Umbilical cord (tissue), 2 donors: ENCODE results near the gene PLA2G2C. TPM values are rescaled to one million over a fixed set of nuclear protein-coding genes. Genes with fewer than 3 reads are reported as not detected.

Source experiments
- DNase-seq: peaks from one replicate; pipeline ENCODE4 v3.0.0-alpha.2; 2015; ENCODE audit warnings: low spot score
- total RNA-seq: library from RNA; depleted of rRNA; stranded (reverse); fragments of >200 nt; gene quantifications from one replicate; pipeline ENCODE4 v1.2.3, GENCODE V29; 2014; ENCODE audit warnings: low replicate concordance; ENCODE audit not compliant: insufficient read depth

The PLA2G2C gene
- total RNA-seq, 1 donor from 2014 or later: 0.48 TPM

GRCh38 chr1:20158358-20159070, 27.8 kb downstream of the PLA2G2C start:
- no peak for DNase-seq

- no peak for DNase-seq
Observed at GRCh38 chr1:20154301-20154831, 32.0 kb downstream of the PLA2G2C start.

- no peak for DNase-seq
Observed at GRCh38 chr1:20153000-20153418, 33.3 kb downstream of the PLA2G2C start.

GRCh38 chr1:20152599-20152930, 33.8 kb downstream of the PLA2G2C start:
- DNase-seq: no peak

- peak; percentile 81 for DNase-seq
Observed at GRCh38 chr1:20151906-20152598, 34.3 kb downstream of the PLA2G2C start.

- DNase-seq: no peak
Observed at GRCh38 chr1:20150969-20151368, 35.3 kb downstream of the PLA2G2C start.

- DNase-seq: no peak
Observed at GRCh38 chr1:20150326-20150705, 36.0 kb downstream of the PLA2G2C start.

- no peak for DNase-seq
Observed at GRCh38 chr1:20149601-20150325, 36.6 kb downstream of the PLA2G2C start.

GRCh38 chr1:20148571-20149500, 37.5 kb downstream of the PLA2G2C start:
- DNase-seq: no peak

- DNase-seq: no peak
Observed at GRCh38 chr1:20147846-20148570, 38.3 kb downstream of the PLA2G2C start.

- DNase-seq: no peak
Observed at GRCh38 chr1:20143734-20144565, 42.4 kb downstream of the PLA2G2C start.

GRCh38 chr1:20143318-20143717, 43.0 kb downstream of the PLA2G2C start:
- DNase-seq: no peak

GRCh38 chr1:20142001-20142710, 44.2 kb downstream of the PLA2G2C start:
- no peak for DNase-seq

- DNase-seq: no peak
Observed at GRCh38 chr1:20141466-20141865, 44.9 kb downstream of the PLA2G2C start.

GRCh38 chr1:20141001-20141400, 45.3 kb downstream of the PLA2G2C start:
- no peak for DNase-seq

- DNase-seq: no peak
Observed at GRCh38 chr1:20139776-20140612, 46.3 kb downstream of the PLA2G2C start.

GRCh38 chr1:20138961-20139550, 47.3 kb downstream of the PLA2G2C start, which contains the start of gene PLA2G2F:
TSS of gene PLA2G2F (plus strand) at chr1:20139323. CDS start at chr1:20139428, 105 bp downstream.
- DNase-seq: no peak

GRCh38 chr1:20138346-20138745, 48.0 kb downstream of the PLA2G2C start:
- no peak for DNase-seq
